ENCODE results near the gene PIP5K1B. TPM values are rescaled to one million over a fixed set of nuclear protein-coding genes. Genes with fewer than 3 reads are reported as not detected.

PIP5K1B gene
- polyA plus RNA-seq, 1 donor (not counting 4 experiments of a cell fraction or from before 2014, with no cell fraction given) = not detected

- no peaks in the 10 kb centered on the region for H3K9me1 ChIP-seq (ENCODE audit: control insufficient read depth, extremely low read depth, insufficient read depth, low read length)
- no peaks in the 10 kb centered on the region for H3K79me2 ChIP-seq (ENCODE audit: control insufficient read depth, insufficient read depth, low read length)
- TF ChIP-seq EZH2 (IDR thresholded peaks at IDR 0.05; ENCODE audit: low read length) = no peak
- TF ChIP-seq, protein P1, sequence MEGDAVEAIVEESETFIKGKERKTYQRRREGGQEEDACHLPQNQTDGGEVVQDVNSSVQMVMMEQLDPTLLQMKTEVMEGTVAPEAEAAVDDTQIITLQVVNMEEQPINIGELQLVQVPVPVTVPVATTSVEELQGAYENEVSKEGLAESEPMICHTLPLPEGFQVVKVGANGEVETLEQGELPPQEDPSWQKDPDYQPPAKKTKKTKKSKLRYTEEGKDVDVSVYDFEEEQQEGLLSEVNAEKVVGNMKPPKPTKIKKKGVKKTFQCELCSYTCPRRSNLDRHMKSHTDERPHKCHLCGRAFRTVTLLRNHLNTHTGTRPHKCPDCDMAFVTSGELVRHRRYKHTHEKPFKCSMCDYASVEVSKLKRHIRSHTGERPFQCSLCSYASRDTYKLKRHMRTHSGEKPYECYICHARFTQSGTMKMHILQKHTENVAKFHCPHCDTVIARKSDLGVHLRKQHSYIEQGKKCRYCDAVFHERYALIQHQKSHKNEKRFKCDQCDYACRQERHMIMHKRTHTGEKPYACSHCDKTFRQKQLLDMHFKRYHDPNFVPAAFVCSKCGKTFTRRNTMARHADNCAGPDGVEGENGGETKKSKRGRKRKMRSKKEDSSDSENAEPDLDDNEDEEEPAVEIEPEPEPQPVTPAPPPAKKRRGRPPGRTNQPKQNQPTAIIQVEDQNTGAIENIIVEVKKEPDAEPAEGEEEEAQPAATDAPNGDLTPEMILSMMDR (optimal IDR thresholded peaks at IDR 0.05 in 1 of 3, IDR thresholded peaks at IDR 0.05 in 1 of 3, conservative IDR thresholded peaks at IDR 0.05 in 1 of 3; ENCODE audit: extremely low read depth in 1 of 3, insufficient read depth in 2 of 3, low read length in 3 of 3) = no peak
- no peak overlapping the region for H2AFZ ChIP-seq (ENCODE audit: control insufficient read depth, low read length)
- no peak overlapping the region for H3K4me3 ChIP-seq (ENCODE audit: control insufficient read depth in 2 of 3, extremely low read depth in 1 of 3, insufficient read depth in 2 of 3, low read depth in 1 of 3, low read length in 3 of 3)
- H3K4me1 ChIP-seq (ENCODE audit: control insufficient read depth, extremely low read depth, insufficient read depth, low read length) = no peaks in the 10 kb centered on the region
- no peak overlapping the region for H3K9ac ChIP-seq (ENCODE audit: control insufficient read depth, extremely low read depth, insufficient read depth, low read length)
- H3K9me3 ChIP-seq (ENCODE audit: control insufficient read depth, low read depth, low read length) = no peaks in the 10 kb centered on the region
- H3K27ac ChIP-seq (ENCODE audit: control insufficient read depth, insufficient read depth, low read length) = no peak overlapping the region
- DNase-seq (ENCODE audit: low read depth, low spot score) = no peak
- dilution Hi-C loops (cut with MboI; ENCODE audit: extremely low pct_ligation_motif_present, low sequenced_read_pairs) = no loop called here
- H4K20me1 ChIP-seq (ENCODE audit: control insufficient read depth, extremely low read depth, insufficient read depth, low read length) = no peaks in the 10 kb centered on the region
- peaks cover 2 to 7% of the 10 kb centered on the region in 2 experiments for H3K36me3 ChIP-seq (ENCODE audit: control insufficient read depth in 2 of 2, extremely low read depth in 1 of 2, insufficient read depth in 2 of 2, low read length in 2 of 2)
- no peak for FAIRE-seq
- H3K4me2 ChIP-seq (ENCODE audit: control insufficient read depth, extremely low read depth, insufficient read depth, low read depth, low read length) = no peak overlapping the region
- no peaks in the 10 kb centered on the region for H3K27me3 ChIP-seq (ENCODE audit: control insufficient read depth, extremely low read depth, insufficient read depth, low read length)
These were observed 351.3 kb downstream of the PIP5K1B start for GRCh38 chr9:69056191-69056815.

- dilution Hi-C loops (cut with MboI; ENCODE audit: extremely low pct_ligation_motif_present, low sequenced_read_pairs) = no loop called here
- H3K4me2 ChIP-seq (ENCODE audit: control insufficient read depth, extremely low read depth, insufficient read depth, low read depth, low read length) = no peak overlapping the region
- no peaks in the 10 kb centered on the region for H3K79me2 ChIP-seq (ENCODE audit: control insufficient read depth, insufficient read depth, low read length)
- no peak overlapping the region for H3K9ac ChIP-seq (ENCODE audit: control insufficient read depth, extremely low read depth, insufficient read depth, low read length)
- FAIRE-seq = no peak
- H2AFZ ChIP-seq (ENCODE audit: control insufficient read depth, low read length) = no peak overlapping the region
- H3K27me3 ChIP-seq (ENCODE audit: control insufficient read depth, extremely low read depth, insufficient read depth, low read length) = no peaks in the 10 kb centered on the region
- H4K20me1 ChIP-seq (ENCODE audit: control insufficient read depth, extremely low read depth, insufficient read depth, low read length) = no peaks in the 10 kb centered on the region
- DNase-seq (ENCODE audit: low read depth, low spot score) = no peak
- H3K4me3 ChIP-seq (ENCODE audit: control insufficient read depth in 2 of 3, extremely low read depth in 1 of 3, insufficient read depth in 2 of 3, low read depth in 1 of 3, low read length in 3 of 3) = no peak overlapping the region
- no peak overlapping the region for H3K27ac ChIP-seq (ENCODE audit: control insufficient read depth, insufficient read depth, low read length)
- TF ChIP-seq EZH2 (IDR thresholded peaks at IDR 0.05; ENCODE audit: low read length) = no peak
- TF ChIP-seq, protein P1 (optimal IDR thresholded peaks at IDR 0.05 in 1 of 3, IDR thresholded peaks at IDR 0.05 in 1 of 3, conservative IDR thresholded peaks at IDR 0.05 in 1 of 3; ENCODE audit: extremely low read depth in 1 of 3, insufficient read depth in 2 of 3, low read length in 3 of 3) = no peak
- H3K9me3 ChIP-seq (ENCODE audit: control insufficient read depth, low read depth, low read length) = no peaks in the 10 kb centered on the region
- no peaks in the 10 kb centered on the region for H3K9me1 ChIP-seq (ENCODE audit: control insufficient read depth, extremely low read depth, insufficient read depth, low read length)
- H3K4me1 ChIP-seq (ENCODE audit: control insufficient read depth, extremely low read depth, insufficient read depth, low read length) = no peaks in the 10 kb centered on the region
- peaks cover 2 to 7% of the 10 kb centered on the region in 2 experiments for H3K36me3 ChIP-seq (ENCODE audit: control insufficient read depth in 2 of 2, extremely low read depth in 1 of 2, insufficient read depth in 2 of 2, low read length in 2 of 2)
These were observed 353.1 kb downstream of the PIP5K1B start for GRCh38 chr9:69058101-69058500.

Small RNAs within 50 kb of the gene (small RNA-seq; reads per million reads assigned to genes)
- 0 reads per million in 3 experiments for gene RNU6-820P (ENCODE audit: insufficient read length in 3 of 3, low read depth in 3 of 3, low replicate concordance in 1 of 3)

Other genes with a start within 250 kb of the PIP5K1B start
- gene TMEM252, start 164.4 kb upstream of the PIP5K1B start, polyA plus RNA-seq = not detected in 3 replicates